SK-N-SH treated with all-trans-retinoic acid at 6 μM for 48 hours (cell line): Measurements from ENCODE around the gene DTX1.

ENCODE experiments used
- ATAC-seq: fragments of 200-7000 bp; cut with Tn5 transposase; 3 replicates; pipeline ENCODE4 v1.9.1; 2020; ENCODE audit warnings: mild to moderate bottlenecking, moderate library complexity
- ARNTL ChIP-seq: fragments of 450-650 bp; formaldehyde crosslinking; IDR thresholded peaks from 2 replicates; pipeline ENCODE4 v1.5.0; 2020; ENCODE audit warnings: low read depth, mild to moderate bottlenecking, moderate library complexity, borderline replicate concordance
- BACH2 ChIP-seq: fragments of 250-450 bp; sonication (Bioruptor Pico); IDR thresholded peaks from 2 replicates; pipeline ENCODE4 v1.9.0; 2021; ENCODE audit warnings: mild to moderate bottlenecking, borderline replicate concordance
- ESRRG ChIP-seq: fragments of 250-450 bp; sonication (Bioruptor Pico); IDR thresholded peaks from 2 replicates; pipeline ENCODE4 v1.6.1; 2021; ENCODE audit warnings: mild to moderate bottlenecking
- GLIS3 ChIP-seq: fragments of 250-450 bp; sonication (Bioruptor Pico); IDR thresholded peaks from 2 replicates; pipeline ENCODE4 v1.5.0; 2020; ENCODE audit warnings: mild to moderate bottlenecking, moderate library complexity
- ISL1 ChIP-seq: fragments of 250-450 bp; sonication (Bioruptor Pico); IDR thresholded peaks from 2 replicates; pipeline ENCODE4 v2.1.2; 2022; ENCODE audit warnings: mild to moderate bottlenecking, moderate library complexity
- OSR1 ChIP-seq: fragments of 250-450 bp; sonication (Bioruptor Pico); IDR thresholded peaks from 2 replicates; pipeline ENCODE4 v1.8.0; 2022; ENCODE audit warnings: moderate library complexity, mild to moderate bottlenecking, inconsistent platforms
- RARB ChIP-seq: fragments of 250-450 bp; sonication (Bioruptor Pico); IDR thresholded peaks from 2 replicates; pipeline ENCODE4 v1.8.0; 2021; ENCODE audit warnings: mild to moderate bottlenecking, moderate library complexity
- SNAI2 ChIP-seq: fragments of 250-450 bp; sonication (Bioruptor Pico); IDR thresholded peaks from 2 replicates; pipeline ENCODE4 v1.5.0; 2020; ENCODE audit warnings: mild to moderate bottlenecking, moderate library complexity
- TOX ChIP-seq: fragments of 250-450 bp; sonication (Bioruptor Pico); IDR thresholded peaks from 2 replicates; pipeline ENCODE4 v1.8.0; 2021; ENCODE audit warnings: mild to moderate bottlenecking, moderate library complexity, borderline replicate concordance
- ZC3H10 ChIP-seq: fragments of 250-450 bp; sonication (Bioruptor Pico); IDR thresholded peaks from 2 replicates; pipeline ENCODE4 v1.5.1; 2021; ENCODE audit warnings: mild to moderate bottlenecking, moderate library complexity
- ZFP30 ChIP-seq: fragments of 450-650 bp; formaldehyde crosslinking; IDR thresholded peaks from 2 replicates; pipeline ENCODE4 v1.5.0; 2022; ENCODE audit warnings: mild to moderate bottlenecking, moderate library complexity
- ZNF565 ChIP-seq: fragments of 450-650 bp; formaldehyde crosslinking; conservative IDR thresholded peaks from 2 replicates; pipeline ENCODE4 v1.5.0; 2020; ENCODE audit warnings: low read depth, mild to moderate bottlenecking, moderate library complexity
- ZNF70 ChIP-seq: fragments of 450-650 bp; formaldehyde crosslinking; IDR thresholded peaks from 2 replicates; pipeline ENCODE4 v1.5.0; 2020; ENCODE audit warnings: mild to moderate bottlenecking, moderate library complexity
- ZNF8 ChIP-seq: fragments of 450-650 bp; formaldehyde crosslinking; IDR thresholded peaks from 2 replicates; pipeline ENCODE4 v1.5.0; 2020; ENCODE audit warnings: mild to moderate bottlenecking, moderate library complexity
- TF ChIP-seq, protein P1 (sequence below): fragments of 250-450 bp; sonication (Bioruptor Pico); IDR thresholded peaks from 2 replicates; pipeline ENCODE4 v1.5.1; 2020; ENCODE audit warnings: low read depth, mild to moderate bottlenecking, moderate library complexity
- TF ChIP-seq, protein P2 (sequence below): fragments of 250-450 bp; sonication (Bioruptor Pico); IDR thresholded peaks from 2 replicates; pipeline ENCODE4 v1.8.0; 2020; ENCODE audit warnings: mild to moderate bottlenecking, moderate library complexity, borderline replicate concordance
- TF ChIP-seq, protein P3 (sequence below): fragments of 250-450 bp; sonication (Bioruptor Pico); IDR thresholded peaks from 2 replicates; pipeline ENCODE4 v1.5.1; 2021; ENCODE audit warnings: mild to moderate bottlenecking, moderate library complexity
- TF ChIP-seq, protein P4 (sequence below): fragments of 250-450 bp; sonication (Bioruptor Pico); IDR thresholded peaks from 2 replicates; pipeline ENCODE4 v1.5.0; 2020; ENCODE audit warnings: mild to moderate bottlenecking, moderate library complexity
- TF ChIP-seq, protein P5 (sequence below): fragments of 250-450 bp; sonication (Bioruptor Pico); IDR thresholded peaks from 2 replicates; pipeline ENCODE4 v1.8.0; 2021; ENCODE audit warnings: low read depth, mild to moderate bottlenecking, moderate library complexity, borderline replicate concordance

DTX1 gene

DNA sequence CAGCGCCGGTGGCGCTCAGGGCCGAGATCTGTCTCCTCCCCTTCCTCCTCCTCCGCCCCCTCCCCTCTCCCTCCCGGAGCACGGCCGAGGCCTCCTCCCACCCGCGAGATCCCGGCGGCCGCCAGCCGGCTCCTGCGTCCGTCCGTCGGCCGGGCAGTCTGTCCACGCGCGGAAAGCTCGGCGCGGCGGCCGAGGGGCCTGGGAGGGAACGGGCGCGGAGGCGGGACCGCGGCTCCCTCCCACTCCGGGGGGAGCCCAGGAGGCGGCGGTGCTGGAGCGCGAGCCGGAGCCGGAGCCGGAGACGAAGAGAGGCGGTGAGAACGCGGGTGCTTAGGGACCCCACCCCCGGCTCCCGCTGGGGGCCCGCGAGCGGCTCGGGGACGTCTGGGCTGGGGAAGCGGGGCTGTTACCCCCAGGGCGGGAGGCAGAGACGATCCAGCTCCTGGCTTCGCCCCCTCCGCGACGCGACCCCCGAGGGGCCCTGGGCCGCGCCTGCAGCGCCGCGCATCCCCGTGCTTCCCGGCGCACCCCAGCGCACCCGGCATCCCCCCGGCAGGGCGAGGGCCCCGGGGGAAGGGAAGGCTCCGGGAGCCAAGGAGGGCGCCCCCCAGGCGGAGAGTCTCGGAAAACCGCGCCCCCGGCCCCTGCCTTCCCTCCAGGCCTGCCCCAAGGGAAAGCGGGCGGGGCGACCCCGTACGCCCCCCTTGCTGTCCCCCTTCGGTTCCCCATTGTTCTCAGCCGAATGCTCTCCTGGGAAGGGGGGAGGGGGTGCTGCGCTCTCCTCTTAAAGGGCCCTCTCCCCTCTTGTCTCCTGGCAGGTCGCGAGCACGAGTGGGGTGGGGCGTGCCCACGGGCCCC, at the start of gene DTX1:
Gene DTX1, plus strand, starts transcription at position 100 of the 858 bp plus-strand sequence. CDS start 1,463 bp downstream, outside the sequence.
- peak; percentile 54 for ATAC-seq
- TF ChIP-seq BACH2 = no peak
- TF ChIP-seq ZFP30 (CRISPR knock-in tag) = no peak
- TF ChIP-seq ISL1 = no peak
- TF ChIP-seq ZNF565 (CRISPR knock-in tag) = no peak
- TF ChIP-seq, protein P1, sequence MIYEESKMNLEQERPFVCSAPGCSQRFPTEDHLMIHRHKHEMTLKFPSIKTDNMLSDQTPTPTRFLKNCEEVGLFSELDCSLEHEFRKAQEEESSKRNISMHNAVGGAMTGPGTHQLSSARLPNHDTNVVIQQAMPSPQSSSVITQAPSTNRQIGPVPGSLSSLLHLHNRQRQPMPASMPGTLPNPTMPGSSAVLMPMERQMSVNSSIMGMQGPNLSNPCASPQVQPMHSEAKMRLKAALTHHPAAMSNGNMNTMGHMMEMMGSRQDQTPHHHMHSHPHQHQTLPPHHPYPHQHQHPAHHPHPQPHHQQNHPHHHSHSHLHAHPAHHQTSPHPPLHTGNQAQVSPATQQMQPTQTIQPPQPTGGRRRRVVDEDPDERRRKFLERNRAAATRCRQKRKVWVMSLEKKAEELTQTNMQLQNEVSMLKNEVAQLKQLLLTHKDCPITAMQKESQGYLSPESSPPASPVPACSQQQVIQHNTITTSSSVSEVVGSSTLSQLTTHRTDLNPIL = no peak
- TF ChIP-seq, protein P2, sequence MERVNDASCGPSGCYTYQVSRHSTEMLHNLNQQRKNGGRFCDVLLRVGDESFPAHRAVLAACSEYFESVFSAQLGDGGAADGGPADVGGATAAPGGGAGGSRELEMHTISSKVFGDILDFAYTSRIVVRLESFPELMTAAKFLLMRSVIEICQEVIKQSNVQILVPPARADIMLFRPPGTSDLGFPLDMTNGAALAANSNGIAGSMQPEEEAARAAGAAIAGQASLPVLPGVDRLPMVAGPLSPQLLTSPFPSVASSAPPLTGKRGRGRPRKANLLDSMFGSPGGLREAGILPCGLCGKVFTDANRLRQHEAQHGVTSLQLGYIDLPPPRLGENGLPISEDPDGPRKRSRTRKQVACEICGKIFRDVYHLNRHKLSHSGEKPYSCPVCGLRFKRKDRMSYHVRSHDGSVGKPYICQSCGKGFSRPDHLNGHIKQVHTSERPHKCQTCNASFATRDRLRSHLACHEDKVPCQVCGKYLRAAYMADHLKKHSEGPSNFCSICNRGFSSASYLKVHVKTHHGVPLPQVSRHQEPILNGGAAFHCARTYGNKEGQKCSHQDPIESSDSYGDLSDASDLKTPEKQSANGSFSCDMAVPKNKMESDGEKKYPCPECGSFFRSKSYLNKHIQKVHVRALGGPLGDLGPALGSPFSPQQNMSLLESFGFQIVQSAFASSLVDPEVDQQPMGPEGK (CRISPR knock-in tag) = no peak
- no peak for TF ChIP-seq ESRRG (CRISPR knock-in tag)

DNA sequence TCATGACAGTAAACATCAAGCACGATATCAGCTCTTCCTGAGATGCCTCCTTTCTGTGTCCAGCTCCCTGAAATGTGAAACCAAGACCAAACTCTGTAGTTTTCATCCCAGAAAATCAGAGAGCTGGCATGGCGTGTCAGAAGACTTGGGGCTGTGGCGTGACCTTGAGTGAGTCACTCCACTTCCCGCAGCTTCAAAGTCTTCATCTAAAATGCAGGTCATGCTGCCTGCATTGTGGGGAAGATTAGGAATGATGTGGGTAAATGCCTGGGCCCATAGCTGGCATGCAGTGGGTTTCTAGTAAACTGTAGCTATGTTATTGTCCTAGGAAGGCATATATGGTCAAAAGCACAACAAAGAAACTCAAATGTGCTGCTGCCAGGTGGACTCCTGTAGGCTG, 49.4 kb upstream of the DTX1 start:
- no peak for ATAC-seq
- no peak for TF ChIP-seq OSR1 (CRISPR knock-in tag)
- TF ChIP-seq ISL1 = no peak
- TF ChIP-seq, protein P2 (CRISPR knock-in tag) = no peak
- TF ChIP-seq, protein P3, sequence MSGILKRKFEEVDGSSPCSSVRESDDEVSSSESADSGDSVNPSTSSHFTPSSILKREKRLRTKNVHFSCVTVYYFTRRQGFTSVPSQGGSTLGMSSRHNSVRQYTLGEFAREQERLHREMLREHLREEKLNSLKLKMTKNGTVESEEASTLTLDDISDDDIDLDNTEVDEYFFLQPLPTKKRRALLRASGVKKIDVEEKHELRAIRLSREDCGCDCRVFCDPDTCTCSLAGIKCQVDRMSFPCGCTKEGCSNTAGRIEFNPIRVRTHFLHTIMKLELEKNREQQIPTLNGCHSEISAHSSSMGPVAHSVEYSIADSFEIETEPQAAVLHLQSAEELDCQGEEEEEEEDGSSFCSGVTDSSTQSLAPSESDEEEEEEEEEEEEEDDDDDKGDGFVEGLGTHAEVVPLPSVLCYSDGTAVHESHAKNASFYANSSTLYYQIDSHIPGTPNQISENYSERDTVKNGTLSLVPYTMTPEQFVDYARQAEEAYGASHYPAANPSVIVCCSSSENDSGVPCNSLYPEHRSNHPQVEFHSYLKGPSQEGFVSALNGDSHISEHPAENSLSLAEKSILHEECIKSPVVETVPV (CRISPR knock-in tag) = no peak
- TF ChIP-seq ZC3H10 (CRISPR knock-in tag) = no peak
- TF ChIP-seq ESRRG (CRISPR knock-in tag) = no peak
- no peak for TF ChIP-seq TOX (CRISPR knock-in tag)
- no peak for TF ChIP-seq ZFP30 (CRISPR knock-in tag)
- TF ChIP-seq, protein P4, sequence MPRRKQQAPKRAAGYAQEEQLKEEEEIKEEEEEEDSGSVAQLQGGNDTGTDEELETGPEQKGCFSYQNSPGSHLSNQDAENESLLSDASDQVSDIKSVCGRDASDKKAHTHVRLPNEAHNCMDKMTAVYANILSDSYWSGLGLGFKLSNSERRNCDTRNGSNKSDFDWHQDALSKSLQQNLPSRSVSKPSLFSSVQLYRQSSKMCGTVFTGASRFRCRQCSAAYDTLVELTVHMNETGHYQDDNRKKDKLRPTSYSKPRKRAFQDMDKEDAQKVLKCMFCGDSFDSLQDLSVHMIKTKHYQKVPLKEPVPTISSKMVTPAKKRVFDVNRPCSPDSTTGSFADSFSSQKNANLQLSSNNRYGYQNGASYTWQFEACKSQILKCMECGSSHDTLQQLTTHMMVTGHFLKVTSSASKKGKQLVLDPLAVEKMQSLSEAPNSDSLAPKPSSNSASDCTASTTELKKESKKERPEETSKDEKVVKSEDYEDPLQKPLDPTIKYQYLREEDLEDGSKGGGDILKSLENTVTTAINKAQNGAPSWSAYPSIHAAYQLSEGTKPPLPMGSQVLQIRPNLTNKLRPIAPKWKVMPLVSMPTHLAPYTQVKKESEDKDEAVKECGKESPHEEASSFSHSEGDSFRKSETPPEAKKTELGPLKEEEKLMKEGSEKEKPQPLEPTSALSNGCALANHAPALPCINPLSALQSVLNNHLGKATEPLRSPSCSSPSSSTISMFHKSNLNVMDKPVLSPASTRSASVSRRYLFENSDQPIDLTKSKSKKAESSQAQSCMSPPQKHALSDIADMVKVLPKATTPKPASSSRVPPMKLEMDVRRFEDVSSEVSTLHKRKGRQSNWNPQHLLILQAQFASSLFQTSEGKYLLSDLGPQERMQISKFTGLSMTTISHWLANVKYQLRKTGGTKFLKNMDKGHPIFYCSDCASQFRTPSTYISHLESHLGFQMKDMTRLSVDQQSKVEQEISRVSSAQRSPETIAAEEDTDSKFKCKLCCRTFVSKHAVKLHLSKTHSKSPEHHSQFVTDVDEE (CRISPR knock-in tag) = no peak
- no peak for TF ChIP-seq ZNF70 (CRISPR knock-in tag)
- no peak for TF ChIP-seq ARNTL
- no peak for TF ChIP-seq RARB
- TF ChIP-seq, protein P5, sequence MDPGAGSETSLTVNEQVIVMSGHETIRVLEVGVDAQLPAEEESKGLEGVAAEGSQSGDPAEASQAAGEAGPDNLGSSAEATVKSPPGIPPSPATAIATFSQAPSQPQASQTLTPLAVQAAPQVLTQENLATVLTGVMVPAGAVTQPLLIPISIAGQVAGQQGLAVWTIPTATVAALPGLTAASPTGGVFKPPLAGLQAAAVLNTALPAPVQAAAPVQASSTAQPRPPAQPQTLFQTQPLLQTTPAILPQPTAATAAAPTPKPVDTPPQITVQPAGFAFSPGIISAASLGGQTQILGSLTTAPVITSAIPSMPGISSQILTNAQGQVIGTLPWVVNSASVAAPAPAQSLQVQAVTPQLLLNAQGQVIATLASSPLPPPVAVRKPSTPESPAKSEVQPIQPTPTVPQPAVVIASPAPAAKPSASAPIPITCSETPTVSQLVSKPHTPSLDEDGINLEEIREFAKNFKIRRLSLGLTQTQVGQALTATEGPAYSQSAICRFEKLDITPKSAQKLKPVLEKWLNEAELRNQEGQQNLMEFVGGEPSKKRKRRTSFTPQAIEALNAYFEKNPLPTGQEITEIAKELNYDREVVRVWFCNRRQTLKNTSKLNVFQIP = no peak

DNA sequence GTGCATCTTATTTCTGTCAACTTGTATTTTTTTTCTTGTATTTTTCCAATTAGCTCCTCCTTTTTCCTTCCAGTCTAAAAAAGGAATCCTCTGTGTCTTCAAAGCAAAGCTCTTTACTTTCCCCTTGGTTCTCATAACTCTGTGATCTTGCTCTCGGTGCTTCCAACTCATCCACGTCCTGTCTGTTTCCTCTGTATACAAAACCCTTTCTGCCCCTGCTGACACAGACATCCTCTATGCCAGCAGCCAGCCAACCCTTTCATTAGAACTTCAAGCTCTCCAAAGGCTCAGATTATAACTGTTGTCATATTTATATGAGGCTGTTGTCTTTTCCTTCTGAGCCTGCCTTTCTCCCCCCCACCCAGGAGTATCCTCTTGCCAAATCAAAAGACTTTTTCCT, 45.8 kb upstream of the DTX1 start:
- ATAC-seq = no peak
- TF ChIP-seq ISL1 (no peak), ARNTL (no peak), ZC3H10 (CRISPR knock-in tag) (no peak), ZNF565 (CRISPR knock-in tag) (no peak), ZFP30 (CRISPR knock-in tag) (no peak), GLIS3 (CRISPR knock-in tag) (no peak), SNAI2 (no peak), ZNF70 (CRISPR knock-in tag) (no peak), TOX (CRISPR knock-in tag) (no peak), ESRRG (CRISPR knock-in tag) (no peak), ZNF8 (CRISPR knock-in tag) (no peak), OSR1 (CRISPR knock-in tag) (no peak), RARB (no peak)
- TF ChIP-seq, protein P4 (CRISPR knock-in tag) = no peak
- TF ChIP-seq, protein P1 = no peak
